Lower lobe of right lung (tissue), 2 donors: ENCODE results near the gene CLEC19A. TPM values are rescaled to one million over a fixed set of nuclear protein-coding genes. Genes with fewer than 3 reads are reported as not detected.

Experiments used
- ATAC-seq, 2 donors: fragments of 200-7000 bp; cut with Tn5 transposase; one replicate each; pipeline ENCODE4 v1.9.1; 2020 to 2022; ENCODE audit warnings: mild to moderate bottlenecking in 2 of 2, moderate library complexity in 2 of 2
- DNase-seq: peaks from one replicate; pipeline ENCODE4 v3.0.0-alpha.2; 2020
- H3K27ac ChIP-seq: fragments of 200-600 bp; one replicate; pipeline ENCODE4 v1.8.0; 2022
- H3K27me3 ChIP-seq: fragments of 200-600 bp; one replicate; pipeline ENCODE4 v1.8.0; 2022; ENCODE audit warnings: low read depth
- H3K36me3 ChIP-seq: fragments of 200-600 bp; one replicate; pipeline ENCODE4 v1.8.0; 2022; ENCODE audit warnings: mild to moderate bottlenecking
- H3K4me1 ChIP-seq: fragments of 200-600 bp; one replicate; pipeline ENCODE4 v1.8.0; 2022
- H3K4me3 ChIP-seq: fragments of 200-600 bp; one replicate; pipeline ENCODE4 v1.8.0; 2022; ENCODE audit warnings: mild to moderate bottlenecking
- H3K9me3 ChIP-seq: fragments of 200-600 bp; one replicate; pipeline ENCODE4 v1.8.0; 2022
- CTCF ChIP-seq: fragments of 200-600 bp; IDR thresholded peaks from one replicate; pipeline ENCODE4 v1.8.0; 2022; ENCODE audit warnings: antibody characterized with exemption, mild to moderate bottlenecking
- intact Hi-C: fragments of 100-400 bp; cut with DNase I; formaldehyde crosslinking; loops from one replicate; pipeline ENCODE4 v1.11.0; 2022
- total RNA-seq: library from RNA; stranded (reverse); fragmentation: NEBNext Ultra II Directional; extraction: Animal tissue kit (Norgen Biotek cat#: 25700); gene quantifications from one replicate; pipeline ENCODE4 v1.2.1, GENCODE V29; 2021
- donor health status: DM: no; HTN: yes; CAD: no; lungs with severe emphysema.

Gene CLEC19A
- total RNA-seq, 1 donor from 2014 or later: not detected

GRCh38 chr16:19240494-19240893 lies 45.0 kb upstream of the CLEC19A start:
- no peak for TF ChIP-seq CTCF
- Histone ChIP-seq H3K36me3 (no peaks in the 10 kb centered on the region), H3K27me3 (no peaks in the 10 kb centered on the region), H3K27ac (no peak overlapping the region), H3K4me3 (no peak overlapping the region), H3K4me1 (no peaks in the 10 kb centered on the region), H3K9me3 (peaks cover 5% of the 10 kb centered on the region)
- ATAC-seq: no peak
- intact Hi-C loops: no loop called here
- no peak for DNase-seq

GRCh38 chr16:19241512-19241911 lies 44.0 kb upstream of the CLEC19A start:
- Histone ChIP-seq H3K36me3 (no peaks in the 10 kb centered on the region), H3K4me3 (no peak overlapping the region), H3K4me1 (no peaks in the 10 kb centered on the region), H3K9me3 (no peaks in the 10 kb centered on the region), H3K27me3 (no peaks in the 10 kb centered on the region), H3K27ac (no peak overlapping the region)
- intact Hi-C loops: no loop called here
- ATAC-seq: peak in 1 of 2 donors; percentile 15
- no peak for DNase-seq
- no peak for TF ChIP-seq CTCF

GRCh38 chr16:19242186-19242585 lies 43.3 kb upstream of the CLEC19A start:
- Histone ChIP-seq H3K4me3 (no peak overlapping the region), H3K27me3 (no peaks in the 10 kb centered on the region), H3K36me3 (no peaks in the 10 kb centered on the region), H3K4me1 (no peaks in the 10 kb centered on the region), H3K9me3 (no peaks in the 10 kb centered on the region), H3K27ac (no peak overlapping the region)
- TF ChIP-seq CTCF: no peak
- intact Hi-C loops: no loop called here
- ATAC-seq: no peak
- no peak for DNase-seq

- Histone ChIP-seq H3K27ac (no peak overlapping the region), H3K27me3 (no peaks in the 10 kb centered on the region), H3K36me3 (no peaks in the 10 kb centered on the region), H3K4me1 (no peaks in the 10 kb centered on the region), H3K9me3 (no peaks in the 10 kb centered on the region), H3K4me3 (no peak overlapping the region)
- TF ChIP-seq CTCF: no peak
- intact Hi-C loops: no loop called here
- DNase-seq (no peak), ATAC-seq (peak in 1 of 2 donors; percentile 35)
Observed at GRCh38 chr16:19242987-19243575, 42.5 kb upstream of the CLEC19A start.

GRCh38 chr16:19245326-19245925 lies 40.1 kb upstream of the CLEC19A start:
- H3K27ac ChIP-seq: no peak overlapping the region
- no peaks in the 10 kb centered on the region for H3K4me1 ChIP-seq
- no peak overlapping the region for H3K4me3 ChIP-seq
- no peaks in the 10 kb centered on the region for H3K36me3 ChIP-seq
- intact Hi-C loops: no loop called here
- no peak for TF ChIP-seq CTCF
- no peaks in the 10 kb centered on the region for H3K9me3 ChIP-seq
- H3K27me3 ChIP-seq: no peaks in the 10 kb centered on the region
- DNase-seq (no peak), ATAC-seq (peak in 1 of 2 donors; percentile 18)
